Epithelial cell of proximal tubule (primary cell): ENCODE results near the gene SLC1A7. TPM values are rescaled to one million over a fixed set of nuclear protein-coding genes. Genes with fewer than 3 reads are reported as not detected.

Source experiments
- DNase-seq: peaks from one replicate; pipeline ENCODE4 v3.0.0-alpha.2; 2011; ENCODE audit warnings: low read depth
- H3K4me3 ChIP-seq: 2 replicates; pipeline ENCODE4 v1.5.1; 2011; ENCODE audit warnings: low read depth, mild to moderate bottlenecking, low read length
- total RNA-seq: library from RNA; depleted of rRNA; stranded (reverse); fragments of >200 nt; gene quantifications from 2 replicates; pipeline ENCODE4 v1.2.3, GENCODE V29; 2015
- TF ChIP-seq, protein P1 (sequence below): conservative IDR thresholded peaks from 2 replicates; pipeline ENCODE4 v1.5.1; 2012; ENCODE audit warnings: low read depth, mild to moderate bottlenecking, low read length

The SLC1A7 gene
- total RNA-seq, 1 donor from 2014 or later = not detected

- no peak for DNase-seq
- H3K4me3 ChIP-seq = no peak overlapping the region
- TF ChIP-seq, protein P1, sequence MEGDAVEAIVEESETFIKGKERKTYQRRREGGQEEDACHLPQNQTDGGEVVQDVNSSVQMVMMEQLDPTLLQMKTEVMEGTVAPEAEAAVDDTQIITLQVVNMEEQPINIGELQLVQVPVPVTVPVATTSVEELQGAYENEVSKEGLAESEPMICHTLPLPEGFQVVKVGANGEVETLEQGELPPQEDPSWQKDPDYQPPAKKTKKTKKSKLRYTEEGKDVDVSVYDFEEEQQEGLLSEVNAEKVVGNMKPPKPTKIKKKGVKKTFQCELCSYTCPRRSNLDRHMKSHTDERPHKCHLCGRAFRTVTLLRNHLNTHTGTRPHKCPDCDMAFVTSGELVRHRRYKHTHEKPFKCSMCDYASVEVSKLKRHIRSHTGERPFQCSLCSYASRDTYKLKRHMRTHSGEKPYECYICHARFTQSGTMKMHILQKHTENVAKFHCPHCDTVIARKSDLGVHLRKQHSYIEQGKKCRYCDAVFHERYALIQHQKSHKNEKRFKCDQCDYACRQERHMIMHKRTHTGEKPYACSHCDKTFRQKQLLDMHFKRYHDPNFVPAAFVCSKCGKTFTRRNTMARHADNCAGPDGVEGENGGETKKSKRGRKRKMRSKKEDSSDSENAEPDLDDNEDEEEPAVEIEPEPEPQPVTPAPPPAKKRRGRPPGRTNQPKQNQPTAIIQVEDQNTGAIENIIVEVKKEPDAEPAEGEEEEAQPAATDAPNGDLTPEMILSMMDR = no peak
Observed at GRCh38 chr1:53043271-53043670, 99.2 kb downstream of the SLC1A7 start.

- no peak for DNase-seq
- no peak overlapping the region for H3K4me3 ChIP-seq
- TF ChIP-seq, protein P1 = no peak
Observed at GRCh38 chr1:53038566-53038965, 103.9 kb downstream of the SLC1A7 start.

Other genes starting within 250 kb of the SLC1A7 start
- 23.2 and 47.7 TPM in 2 replicates for gene ECHDC2, start 220.9 kb downstream of the SLC1A7 start, total RNA-seq
- 68.7 and 110 TPM in 2 replicates for gene SCP2, start 215.4 kb downstream of the SLC1A7 start, total RNA-seq
- 0.06 TPM in 1 of 2 replicates, not detected in the other for gene PODN, start 80.4 kb downstream of the SLC1A7 start, total RNA-seq
- gene CPT2, start 54.2 kb upstream of the SLC1A7 start, total RNA-seq = 11.9 and 17.4 TPM in 2 replicates
- gene CZIB, start 78.0 kb upstream of the SLC1A7 start, total RNA-seq = 52.2 and 60.8 TPM in 2 replicates
- gene MAGOH, start 95.9 kb upstream of the SLC1A7 start, total RNA-seq = 24.8 and 81.3 TPM in 2 replicates
- 16.1 and 25.5 TPM in 2 replicates for gene LRP8, start 185.4 kb upstream of the SLC1A7 start, total RNA-seq